RWPE1 (cell line): ENCODE results near the gene LRGUK.

Source experiments
- CTCF ChIA-PET: fragments of 350-600 bp; sonication (Branson Sonifier 250); formaldehyde crosslinking; extraction: SDS; loops from one replicate; lab custom pipeline; 2021; lab: Yijun Ruan, JAX
- POLR2A ChIA-PET: fragments of 400-600 bp; formaldehyde crosslinking; extraction: SDS; loops from one replicate; lab custom pipeline; 2020; ENCODE audit warnings: antibody characterized with exemption; ENCODE audit not compliant: low non-redundant PET; lab: Yijun Ruan, JAX
- DNase-seq: peaks from one replicate; pipeline ENCODE4 v3.0.0; 2012; ENCODE audit warnings: low spot score
- H3K27ac ChIP-seq: fragments of 450-650 bp; 2 replicates; pipeline ENCODE4 v1.5.1; 2017
- CTCF ChIP-seq: fragments of 450-650 bp; conservative IDR thresholded peaks from 2 replicates; pipeline ENCODE4 v1.5.1; 2017; ENCODE audit warnings: low read depth, mild to moderate bottlenecking

The LRGUK gene

GRCh38 chr7:134311807-134312206, 184.7 kb downstream of the LRGUK start:
- ChIA-PET CTCF (no interaction called here), POLR2A (no interaction called here)
- TF ChIP-seq CTCF: no peak
- no peak for DNase-seq
- H3K27ac ChIP-seq: no peak overlapping the region

- ChIA-PET POLR2A (no interaction called here), CTCF (no interaction called here)
- TF ChIP-seq CTCF: no peak
- DNase-seq: no peak
- no peak overlapping the region for H3K27ac ChIP-seq
Measured at GRCh38 chr7:134312717-134313116, 185.6 kb downstream of the LRGUK start.

- CTCF ChIA-PET: no interaction called here
Measured at GRCh38 chr7:134313543-134313942, 186.4 kb downstream of the LRGUK start.

More at GRCh38 chr7:134313543-134313942, 186.4 kb downstream of the LRGUK start:
- no peak overlapping the region for H3K27ac ChIP-seq
- POLR2A ChIA-PET: no interaction called here
- DNase-seq: no peak
- no peak for TF ChIP-seq CTCF
